Prostate gland (tissue), 2 donors: Measurements from ENCODE around the gene PRKG1. TPM values are rescaled to one million over a fixed set of nuclear protein-coding genes. Genes with fewer than 3 reads are reported as not detected.

ENCODE experiments used
- DNase-seq: peaks from one replicate; pipeline ENCODE4 v3.0.0-alpha.2; 2019; ENCODE audit warnings: low spot score
- H3K27ac ChIP-seq, 2 donors: fragments of 200-600 bp; sonication (generic); 2 replicates each; pipeline ENCODE4 v1.5.1; 2017 to 2019
- H3K27me3 ChIP-seq: fragments of 200-600 bp; sonication (generic); replicated peaks from 2 replicates; pipeline ENCODE4 v1.5.1; 2019; ENCODE audit not compliant: insufficient read depth
- H3K36me3 ChIP-seq, 2 donors: fragments of 200-600 bp; sonication (generic); 1 replicate in 1 of 2; 2 replicates in 1 of 2; pipeline versions ENCODE4 v1.5.1 to v1.8.1; 2017 to 2019
- H3K4me1 ChIP-seq: fragments of 200-600 bp; sonication (generic); replicated peaks from 2 replicates; pipeline ENCODE4 v1.5.1; 2019
- H3K4me3 ChIP-seq, 2 donors: fragments of 200-600 bp; sonication (generic); 2 replicates each; pipeline ENCODE4 v1.5.1; 2017 to 2019
- H3K9me3 ChIP-seq: fragments of 200-600 bp; sonication (generic); 2 replicates; pipeline ENCODE4 v1.5.1; 2017
- POLR2A ChIP-seq: fragments of 450-650 bp; IDR thresholded peaks from one replicate; pipeline ENCODE4 v1.6.1; 2016; ENCODE audit warnings: antibody characterized with exemption, mild to moderate bottlenecking
- POLR2AphosphoS5 ChIP-seq: sonication (generic); formaldehyde crosslinking; IDR thresholded peaks from one replicate; pipeline ENCODE4 v1.6.1; 2017; ENCODE audit warnings: antibody characterized with exemption
- WGBS: methylation state at CpG from one replicate; pipeline ENCODE4 v1.1.5; 2018; 5-methylcytosine and 5-hydroxymethylcytosine counted together
- intact Hi-C: fragments of 100-400 bp; cut with DNase I; formaldehyde crosslinking; loops from one replicate; pipeline ENCODE4 v1.14.2; 2022
- total RNA-seq, 2 donors: library from RNA; depleted of rRNA; stranded (reverse); fragments of >200 nt; gene quantifications; one replicate each; pipeline ENCODE4 v1.1.0, GENCODE V29; 2016
- TF ChIP-seq, protein P1 (sequence below), 4 experiments: fragments of 200-600 bp in 2 of 4; fragments of 450-650 bp in 2 of 4; sonication (generic) in 2 of 4; IDR thresholded peaks; 1 replicate in 3 of 4; 2 replicates in 1 of 4; pipeline ENCODE4 v1.5.1; 2016 to 2019; ENCODE audit warnings: antibody characterized with exemption in 4 of 4, mild to moderate bottlenecking in 2 of 4, moderate library complexity in 2 of 4

Gene PRKG1
- total RNA-seq, 2 donors from 2014 or later: 2.7 to 9.0 TPM

DNA sequence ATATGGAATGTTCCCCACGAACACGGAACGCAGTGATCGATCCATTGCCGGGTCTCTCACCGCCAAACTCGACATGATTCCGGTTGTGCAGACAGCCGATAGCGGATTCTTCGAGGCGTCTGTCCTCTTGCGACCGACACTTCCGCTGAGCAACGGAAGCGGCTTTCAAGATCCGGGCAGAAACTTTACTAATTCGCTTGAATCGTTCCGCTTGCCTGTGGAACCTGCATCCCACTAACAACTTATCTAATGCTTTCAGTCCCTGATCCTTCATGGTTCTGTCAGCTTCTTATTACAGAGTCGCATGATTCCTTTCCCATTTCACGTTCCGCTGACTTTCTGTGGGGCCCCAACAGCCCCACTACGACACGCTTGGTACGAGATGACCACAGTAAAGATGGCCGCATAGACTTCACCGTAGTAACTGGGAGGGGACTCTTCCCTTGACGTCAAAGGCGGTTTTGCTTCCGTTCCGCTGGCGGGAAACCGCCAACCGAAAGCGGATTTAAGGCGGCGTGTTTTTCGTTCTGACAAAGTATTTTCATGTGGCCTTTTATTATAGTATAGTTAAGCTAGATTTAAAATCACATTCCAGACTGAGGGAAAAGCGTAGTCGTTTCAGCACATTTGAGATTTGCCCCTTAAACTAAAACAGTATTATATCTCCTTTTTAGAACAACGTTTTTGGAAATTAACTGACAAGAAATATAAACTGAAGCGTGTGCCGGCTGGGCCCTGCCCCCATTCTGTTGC is 625.4 kb downstream of the PRKG1 start, which contains the start of gene CSTF2T:
TSS of gene CSTF2T (minus strand) at position 121 of the 753 bp plus-strand sequence. CDS start at position 75, 46 bp downstream.
- peaks cover 12% of the 10 kb centered on the region for H3K4me1 ChIP-seq
- peak; percentile 89 for DNase-seq
- H3K36me3 ChIP-seq: no peaks in the 10 kb centered on the region
- TF ChIP-seq POLR2AphosphoS5: peak; percentile 88
- TF ChIP-seq, protein P1, sequence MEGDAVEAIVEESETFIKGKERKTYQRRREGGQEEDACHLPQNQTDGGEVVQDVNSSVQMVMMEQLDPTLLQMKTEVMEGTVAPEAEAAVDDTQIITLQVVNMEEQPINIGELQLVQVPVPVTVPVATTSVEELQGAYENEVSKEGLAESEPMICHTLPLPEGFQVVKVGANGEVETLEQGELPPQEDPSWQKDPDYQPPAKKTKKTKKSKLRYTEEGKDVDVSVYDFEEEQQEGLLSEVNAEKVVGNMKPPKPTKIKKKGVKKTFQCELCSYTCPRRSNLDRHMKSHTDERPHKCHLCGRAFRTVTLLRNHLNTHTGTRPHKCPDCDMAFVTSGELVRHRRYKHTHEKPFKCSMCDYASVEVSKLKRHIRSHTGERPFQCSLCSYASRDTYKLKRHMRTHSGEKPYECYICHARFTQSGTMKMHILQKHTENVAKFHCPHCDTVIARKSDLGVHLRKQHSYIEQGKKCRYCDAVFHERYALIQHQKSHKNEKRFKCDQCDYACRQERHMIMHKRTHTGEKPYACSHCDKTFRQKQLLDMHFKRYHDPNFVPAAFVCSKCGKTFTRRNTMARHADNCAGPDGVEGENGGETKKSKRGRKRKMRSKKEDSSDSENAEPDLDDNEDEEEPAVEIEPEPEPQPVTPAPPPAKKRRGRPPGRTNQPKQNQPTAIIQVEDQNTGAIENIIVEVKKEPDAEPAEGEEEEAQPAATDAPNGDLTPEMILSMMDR (IDR thresholded peaks at IDR 0.05): no peak
- peak; percentile 17 for TF ChIP-seq POLR2A
- under 1% methylated on average over 45 of the region's 45 CpGs for WGBS
- H3K27ac ChIP-seq: peak within 1 kb of the TSS; percentile 94 to 96
- intact Hi-C loops: loop anchor here (10.0 kb wide), 1 partner anchor 625 kb away; the partner anchor contains the start of gene PRKG1
- peak within 1 kb of the TSS; percentile 67 to 78 for H3K4me3 ChIP-seq
- no peaks in the 10 kb centered on the region for H3K27me3 ChIP-seq
- no peaks in the 10 kb centered on the region for H3K9me3 ChIP-seq

DNA sequence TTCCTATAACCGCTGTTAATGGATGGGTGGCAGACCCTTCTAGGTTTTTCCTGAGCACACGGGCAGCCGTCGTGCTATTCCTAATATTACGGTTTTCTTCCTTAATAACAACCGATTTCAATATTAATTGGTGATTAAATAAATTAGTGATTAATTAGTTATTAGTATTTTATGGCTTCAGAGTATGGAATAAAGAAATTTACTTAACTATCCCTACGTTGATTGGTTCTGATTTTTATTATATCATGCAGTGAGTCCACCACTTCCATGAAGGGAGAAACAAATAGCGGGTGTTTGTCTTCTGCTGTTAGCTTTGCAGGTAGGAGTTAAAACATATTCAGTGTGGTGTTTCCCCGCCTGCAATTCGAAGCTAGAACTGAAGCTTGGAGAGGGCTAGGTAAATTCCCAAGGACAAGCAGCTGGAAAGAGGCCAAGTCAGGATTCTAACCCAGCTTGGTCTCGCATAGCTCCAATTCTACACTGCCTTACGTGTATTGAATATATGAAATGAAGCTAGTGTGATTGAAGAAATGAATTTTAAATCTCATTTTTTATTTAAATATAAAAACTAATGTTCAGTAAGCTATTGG is 626.0 kb downstream of the PRKG1 start:
- no peaks in the 10 kb centered on the region for H3K27me3 ChIP-seq
- DNase-seq: peak; percentile 63
- no peaks in the 10 kb centered on the region for H3K9me3 ChIP-seq
- WGBS: 12% methylated on average over 12 of the region's 12 CpGs
- H3K4me1 ChIP-seq: peaks cover 12% of the 10 kb centered on the region
- no peak for TF ChIP-seq POLR2A
- TF ChIP-seq, protein P1 (IDR thresholded peaks at IDR 0.05): no peak
- peak overlapping the region; percentile 67 to 78 for H3K4me3 ChIP-seq
- intact Hi-C loops: no loop called here
- peak overlapping the region; percentile 94 to 96 for H3K27ac ChIP-seq
- no peaks in the 10 kb centered on the region for H3K36me3 ChIP-seq

DNA sequence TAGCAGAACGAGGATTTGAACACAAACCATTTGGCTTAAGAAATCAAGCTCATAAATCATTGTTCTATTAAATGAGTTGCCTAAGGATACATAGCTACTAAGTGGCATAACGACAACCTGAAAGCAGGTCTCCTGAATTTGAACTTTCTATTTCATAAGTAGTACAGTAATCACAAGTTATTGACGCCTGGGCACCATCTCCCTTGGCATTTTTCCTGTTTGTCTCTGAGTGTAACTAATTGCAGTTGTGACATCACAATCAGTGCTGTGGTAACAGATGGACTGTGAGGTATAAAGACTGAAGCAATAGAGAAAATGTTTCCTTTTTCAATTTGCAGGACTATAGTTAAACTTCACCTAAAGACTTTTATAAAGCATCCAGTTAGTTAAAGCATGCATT is 631.5 kb downstream of the PRKG1 start:
- Histone ChIP-seq H3K9me3 (no peaks in the 10 kb centered on the region), H3K27ac (no peak overlapping the region), H3K36me3 (no peaks in the 10 kb centered on the region), H3K4me1 (no peaks in the 10 kb centered on the region), H3K27me3 (no peaks in the 10 kb centered on the region), H3K4me3 (no peak overlapping the region)
- DNase-seq: no peak
- intact Hi-C loops: no loop called here
- TF ChIP-seq POLR2AphosphoS5 (no peak), POLR2A (no peak)
- TF ChIP-seq, protein P1 (IDR thresholded peaks at IDR 0.05): no peak
- 43% methylated on average over 3 of the region's 3 CpGs for WGBS

DNA sequence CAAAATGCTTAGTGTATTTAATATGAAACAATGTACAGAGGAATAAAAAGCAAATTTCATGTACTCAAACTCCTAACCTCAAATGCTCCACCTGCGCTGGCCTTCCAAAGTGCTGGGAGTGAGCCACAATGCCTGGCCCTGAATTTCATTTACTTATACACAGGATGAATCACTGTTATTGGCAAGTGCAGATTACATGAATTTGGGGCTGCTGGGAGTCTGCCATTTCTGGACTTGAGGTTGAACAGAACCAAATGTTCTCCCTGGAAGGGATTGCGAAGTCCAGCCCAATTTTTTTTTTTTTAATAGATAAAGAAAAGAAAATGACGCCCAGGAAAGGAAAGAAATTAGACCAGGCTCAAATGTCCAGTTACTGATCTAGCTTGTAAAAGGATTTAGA is 631.9 kb downstream of the PRKG1 start:
- WGBS: 43% methylated on average over 3 of the region's 3 CpGs
- Histone ChIP-seq H3K27ac (no peak overlapping the region), H3K4me3 (no peak overlapping the region), H3K9me3 (no peaks in the 10 kb centered on the region), H3K36me3 (no peaks in the 10 kb centered on the region), H3K4me1 (no peaks in the 10 kb centered on the region), H3K27me3 (no peaks in the 10 kb centered on the region)
- intact Hi-C loops: no loop called here
- TF ChIP-seq, protein P1 (IDR thresholded peaks at IDR 0.05): no peak
- TF ChIP-seq POLR2AphosphoS5 (no peak), POLR2A (no peak)
- DNase-seq: no peak
